GM12878 (cell line): Measurements from ENCODE around the gene NDUFV2. TPM values are rescaled to one million over a fixed set of nuclear protein-coding genes. Genes with fewer than 3 reads are reported as not detected.
A peak's percentile ranks its signal among the peaks of the same experiment; 100 is the strongest.

Experiments used
- ASH2L ChIP-seq: fragments of 300-600, 200-600 bp; sonication (generic); IDR thresholded peaks from 2 replicates; pipeline ENCODE4 v1.6.1; 2017; ENCODE audit warnings: low read depth, mild to moderate bottlenecking, borderline replicate concordance
- CEBPB ChIP-seq, 2 experiments: fragments of 150-350 bp in 1 of 2; IDR thresholded peaks; 2 replicates each; pipeline ENCODE4 v1.6.1; 2012 to 2014; ENCODE audit warnings: low read depth in 2 of 2, low read length in 2 of 2, borderline replicate concordance in 1 of 2, inconsistent platforms in 1 of 2
- CHD4 ChIP-seq: fragments of 200-600 bp; sonication (generic); IDR thresholded peaks from 2 replicates; pipeline ENCODE4 v1.6.1; 2016; ENCODE audit warnings: mild to moderate bottlenecking
- CREM ChIP-seq: IDR thresholded peaks from 2 replicates; pipeline ENCODE4 v1.6.1; 2014; ENCODE audit warnings: antibody characterized with exemption, low read depth
- E2F4 ChIP-seq: IDR thresholded peaks from 2 replicates; pipeline ENCODE4 v1.6.1; 2012; ENCODE audit warnings: low read depth, low read length, improper control_type of control experiment
- E4F1 ChIP-seq: fragments of 450-650 bp; IDR thresholded peaks from 2 replicates; pipeline ENCODE4 v1.6.1; 2018; ENCODE audit warnings: borderline replicate concordance, mild to moderate bottlenecking; ENCODE audit not compliant: partially characterized antibody
- ETV6 ChIP-seq, 2 experiments: fragments of 450-650 bp in 1 of 2; IDR thresholded peaks in 1 of 2; conservative IDR thresholded peaks in 1 of 2; 2 replicates each; pipeline ENCODE4 v1.6.1; 2014; ENCODE audit warnings: antibody characterized with exemption in 1 of 2, borderline replicate concordance in 1 of 2, low read depth in 1 of 2, mild to moderate bottlenecking in 1 of 2, moderate library complexity in 1 of 2
- IKZF2 ChIP-seq, 2 experiments: fragments of 450-650 bp; IDR thresholded peaks; 2 replicates each; pipeline ENCODE4 v1.6.1; 2017; ENCODE audit warnings: mild to moderate bottlenecking in 2 of 2, moderate library complexity in 2 of 2
- KLF5 ChIP-seq: fragments of 450-650 bp; IDR thresholded peaks from 2 replicates; pipeline ENCODE4 v1.6.1; 2014; ENCODE audit warnings: mild to moderate bottlenecking; ENCODE audit not compliant: partially characterized antibody
- MTA3 ChIP-seq: IDR thresholded peaks from 2 replicates; pipeline ENCODE4 v1.6.1; 2012; ENCODE audit warnings: low read length, inconsistent platforms, borderline replicate concordance
- POU2F2 ChIP-seq: IDR thresholded peaks from 3 replicates; pipeline ENCODE4 v1.6.1; 2011; ENCODE audit warnings: low read depth, mild to moderate bottlenecking, low read length, borderline replicate concordance
- REST ChIP-seq: IDR thresholded peaks from 2 replicates; pipeline ENCODE4 v1.6.1; 2012; ENCODE audit warnings: mild to moderate bottlenecking, low read depth, low read length
- RFX5 ChIP-seq: IDR thresholded peaks from 2 replicates; pipeline ENCODE4 v1.6.1; 2011; ENCODE audit warnings: low read depth, low read length, improper control_type of control experiment
- RUNX3 ChIP-seq: IDR thresholded peaks from 2 replicates; pipeline ENCODE4 v1.6.1; 2012; ENCODE audit warnings: low read length, inconsistent platforms
- SIN3A ChIP-seq: IDR thresholded peaks from 2 replicates; pipeline ENCODE4 v1.6.1; 2012; ENCODE audit warnings: low read depth, low read length, improper control_type of control experiment
- SMC3 ChIP-seq: IDR thresholded peaks from 2 replicates; pipeline ENCODE4 v1.6.1; 2011; ENCODE audit warnings: low read length, improper control_type of control experiment, borderline replicate concordance
- SP1 ChIP-seq: IDR thresholded peaks from one replicate; pipeline ENCODE4 v1.6.1; 2011; ENCODE audit warnings: low read depth, low read length
- SREBF1 ChIP-seq: IDR thresholded peaks from 2 replicates; pipeline ENCODE4 v1.6.1; 2012; ENCODE audit warnings: mild to moderate bottlenecking, low read length
- SRF ChIP-seq, 2 experiments: IDR thresholded peaks; 2 replicates each; pipeline ENCODE4 v1.6.1; 2011; ENCODE audit warnings: low read depth in 2 of 2, low read length in 2 of 2, mild to moderate bottlenecking in 1 of 2, moderate library complexity in 1 of 2
- TARDBP ChIP-seq: IDR thresholded peaks from 2 replicates; pipeline ENCODE4 v1.6.1; 2016; ENCODE audit warnings: borderline replicate concordance
- TBL1XR1 ChIP-seq: IDR thresholded peaks from 2 replicates; pipeline ENCODE4 v1.6.1; 2012; ENCODE audit warnings: low read depth, low read length, improper control_type of control experiment
- TCF3 ChIP-seq: IDR thresholded peaks from 2 replicates; pipeline ENCODE4 v1.6.1; 2012; ENCODE audit warnings: low read depth, mild to moderate bottlenecking, low read length, borderline replicate concordance; ENCODE audit not compliant: insufficient read depth
- TCF7 ChIP-seq: IDR thresholded peaks from 2 replicates; pipeline ENCODE4 v1.6.1; 2014; ENCODE audit warnings: antibody characterized with exemption, borderline replicate concordance
- WRNIP1 ChIP-seq: IDR thresholded peaks from 2 replicates; pipeline ENCODE4 v1.6.1; 2011; ENCODE audit warnings: low read depth, low read length, improper control_type of control experiment, borderline replicate concordance
- ZNF24 ChIP-seq: fragments of 450-650 bp; IDR thresholded peaks from 2 replicates; pipeline ENCODE4 v1.6.1; 2017; ENCODE audit warnings: antibody characterized with exemption, mild to moderate bottlenecking
- polyA plus RNA-seq, 11 experiments: library from polyadenylated mRNA; depleted of rRNA in 4 of 11; unstranded in 6 of 11; stranded (reverse) in 5 of 11; fragments of >200 nt; fragmentation: Nextera tagmentation in 4 of 11; fragmentation: Illumina TruSeq in 1 of 11; extraction: Ambion mirVana in 4 of 11; extraction: Trizol in 1 of 11; gene quantifications; 1 replicate in 1 of 11; 2 replicates in 10 of 11; pipeline versions ENCODE4 v1.2.1 to v1.2.3, GENCODE V29; 2011 to 2016; ENCODE audit warnings: inconsistent platforms in 2 of 11, missing spikeins in 2 of 11, low read depth in 1 of 11
- total RNA-seq, 4 experiments: library from RNA; depleted of rRNA in 3 of 4; stranded (reverse); fragments of >200 nt in 3 of 4; fragmentation: Illumina TruSeq in 1 of 4; extraction: Trizol in 1 of 4; gene quantifications; 2 replicates each; pipeline versions ENCODE4 v1.2.1 to v1.2.3, GENCODE V29; 2013 to 2021

NDUFV2 gene
- total and polyA plus RNA-seq, 10 of the 15 experiments (the other 5 are each of a cell fraction or from before 2014, with no cell fraction given) = 236 to 590 (median 321) TPM

GRCh38 chr18:9095297-9096006 lies 7.0 kb upstream of the NDUFV2 start (continued):
- TF ChIP-seq E2F4 = no peak
- TF ChIP-seq SP1 = peak; percentile 94
- peak in 1 of 2 experiments; percentile 84; a peak in 2 of 4 replicates for TF ChIP-seq ETV6 (conservative IDR thresholded peaks at IDR 0.05 in 1 of 2, IDR thresholded peaks at IDR 0.05 in 1 of 2; ENCODE audit: borderline replicate concordance in 1 of 2, low read depth in 1 of 2)
- TF ChIP-seq POU2F2 = peak; percentile 91; the same call in 2 of the 3 replicates
- no peak for TF ChIP-seq CHD4
- 0 out of 4 replicates have a peak, but pooled peaks of 1 of the 2 experiments have one; percentile 58 for TF ChIP-seq CEBPB (IDR thresholded peaks at IDR 0.05; ENCODE audit: borderline replicate concordance in 1 of 2, low read depth in 2 of 2, low read length in 2 of 2)
- no peak for TF ChIP-seq SMC3
- no peak for TF ChIP-seq TCF3
- no peak for TF ChIP-seq WRNIP1
- peak; percentile 91 for TF ChIP-seq CREM
- no peak for TF ChIP-seq REST
- no peak for TF ChIP-seq TARDBP
- peak; percentile 100 for TF ChIP-seq ASH2L
- no peak for TF ChIP-seq RFX5
- 0 out of 4 replicates have a peak, but pooled peaks of 1 of the 2 experiments have one; percentile 24 for TF ChIP-seq SRF (IDR thresholded peaks at IDR 0.05; ENCODE audit: low read depth in 2 of 2, low read length in 2 of 2)
- TF ChIP-seq SREBF1 = no peak
- TF ChIP-seq TBL1XR1 = 0 out of 2 replicates have a peak, but pooled peaks have one; percentile 18
- TF ChIP-seq ZNF24 = no peak
- peak; percentile 32 for TF ChIP-seq E4F1
- TF ChIP-seq IKZF2 (IDR thresholded peaks at IDR 0.05) = peak; percentile 24 to 36; a peak in 1 of 4 replicates
- 0 out of 2 replicates have a peak, but pooled peaks have one; percentile 46 for TF ChIP-seq TCF7
- TF ChIP-seq MTA3 = peak; percentile 54; the same call in 1 of the 2 replicates
- TF ChIP-seq RUNX3 = peak; percentile 68
- TF ChIP-seq KLF5 = no peak
- TF ChIP-seq SIN3A = no peak
